ENCODE measurements around the gene KCNIP4.

DNA sequence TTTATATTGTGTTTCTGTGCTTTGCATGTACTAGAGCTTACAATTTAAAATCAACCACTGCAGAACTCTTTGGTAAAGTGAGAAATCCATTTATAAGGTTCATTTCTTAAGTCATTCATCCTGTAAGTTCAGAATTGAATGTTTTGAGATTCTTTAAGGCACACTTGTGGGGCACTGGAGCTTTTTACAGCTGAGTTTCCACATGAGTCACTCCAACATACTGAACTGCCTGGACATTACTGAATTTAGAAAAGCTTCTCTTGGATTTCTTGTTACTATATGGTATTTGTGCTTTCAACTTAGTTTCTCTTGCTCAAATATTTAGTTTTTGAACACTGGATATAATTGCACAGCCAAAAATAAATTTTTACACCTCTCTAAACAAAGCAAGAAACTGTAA is 1022.0 kb downstream of the KCNIP4 start:
- TF ChIP-seq, protein P1, sequence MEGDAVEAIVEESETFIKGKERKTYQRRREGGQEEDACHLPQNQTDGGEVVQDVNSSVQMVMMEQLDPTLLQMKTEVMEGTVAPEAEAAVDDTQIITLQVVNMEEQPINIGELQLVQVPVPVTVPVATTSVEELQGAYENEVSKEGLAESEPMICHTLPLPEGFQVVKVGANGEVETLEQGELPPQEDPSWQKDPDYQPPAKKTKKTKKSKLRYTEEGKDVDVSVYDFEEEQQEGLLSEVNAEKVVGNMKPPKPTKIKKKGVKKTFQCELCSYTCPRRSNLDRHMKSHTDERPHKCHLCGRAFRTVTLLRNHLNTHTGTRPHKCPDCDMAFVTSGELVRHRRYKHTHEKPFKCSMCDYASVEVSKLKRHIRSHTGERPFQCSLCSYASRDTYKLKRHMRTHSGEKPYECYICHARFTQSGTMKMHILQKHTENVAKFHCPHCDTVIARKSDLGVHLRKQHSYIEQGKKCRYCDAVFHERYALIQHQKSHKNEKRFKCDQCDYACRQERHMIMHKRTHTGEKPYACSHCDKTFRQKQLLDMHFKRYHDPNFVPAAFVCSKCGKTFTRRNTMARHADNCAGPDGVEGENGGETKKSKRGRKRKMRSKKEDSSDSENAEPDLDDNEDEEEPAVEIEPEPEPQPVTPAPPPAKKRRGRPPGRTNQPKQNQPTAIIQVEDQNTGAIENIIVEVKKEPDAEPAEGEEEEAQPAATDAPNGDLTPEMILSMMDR (IDR thresholded peaks at IDR 0.05): no peak
- TF ChIP-seq EZH2phosphoT487 (IDR thresholded peaks at IDR 0.05): no peak
